SK-N-SH (cell line): ENCODE data around the gene KANK4. TPM values are rescaled to one million over a fixed set of nuclear protein-coding genes. Genes with fewer than 3 reads are reported as not detected.

Experiments
- CTCF ChIA-PET: fragments of 300-600, 350-600 bp; formaldehyde crosslinking; extraction: SDS; loops from one replicate; lab custom pipeline; 2021; lab: Yijun Ruan, JAX
- POLR2A ChIA-PET: fragments of 350-600 bp; sonication (Branson Sonifier 250); formaldehyde crosslinking; extraction: SDS; loops from one replicate; lab custom pipeline; 2020; ENCODE audit warnings: antibody characterized with exemption, inconsistent platforms; lab: Yijun Ruan, JAX
- DNase-seq: peaks from one replicate; pipeline ENCODE4 v3.0.0; 2012
- H2AFZ ChIP-seq: fragments of 200-600 bp; sonication (generic); 2 replicates; pipeline ENCODE4 v1.8.1; 2016; ENCODE audit warnings: antibody characterized with exemption, mild to moderate bottlenecking, low read depth
- H3F3A ChIP-seq: fragments of 200-600 bp; sonication (generic); replicated peaks from 2 replicates; pipeline ENCODE3; 2016; ENCODE audit warnings: antibody characterized with exemption, mild to moderate bottlenecking; ENCODE audit not compliant: insufficient read depth
- H3K27ac ChIP-seq, 2 experiments: fragments of 200-500 bp in 1 of 2; fragments of 200-600 bp in 1 of 2; sonication (Bioruptor generic) in 1 of 2; sonication (generic), shearing (Covaris generic) in 1 of 2; 2 replicates each; pipeline versions ENCODE4 v1.5.1 to v1.6.1; 2014 to 2016; ENCODE audit warnings: low read depth in 2 of 2, inconsistent platforms in 1 of 2, low read length in 1 of 2, mild to moderate bottlenecking in 1 of 2, mixed read lengths in 1 of 2
- H3K27me3 ChIP-seq: fragments of 200-600 bp; sonication (generic), shearing (Covaris generic); 2 replicates; pipeline ENCODE4 v1.6.1; 2016; ENCODE audit warnings: mixed run types; ENCODE audit not compliant: insufficient read depth
- H3K36me3 ChIP-seq, 2 experiments: fragments of 200-500 bp in 1 of 2; fragments of 200-600 bp in 1 of 2; sonication (Bioruptor generic) in 1 of 2; sonication (generic) in 1 of 2; replicated peaks in 1 of 2; 2 replicates each; pipeline versions ENCODE3 to v1.5.1; 2014 to 2016; ENCODE audit warnings: low read length in 1 of 2, mild to moderate bottlenecking in 1 of 2; ENCODE audit not compliant: insufficient read depth in 2 of 2, control insufficient read depth in 1 of 2
- H3K4me1 ChIP-seq, 2 experiments: fragments of 200-500 bp in 1 of 2; fragments of 200-600 bp in 1 of 2; sonication (Bioruptor generic) in 1 of 2; sonication (generic), shearing (Covaris generic) in 1 of 2; 2 replicates each; pipeline versions ENCODE4 v1.5.1 to v1.6.1; 2014 to 2016; ENCODE audit warnings: low read depth in 1 of 2, low read length in 1 of 2, mixed run types in 1 of 2; ENCODE audit not compliant: insufficient read depth in 2 of 2, control insufficient read depth in 1 of 2
- H3K4me2 ChIP-seq: fragments of 200-600 bp; sonication (generic), shearing (Covaris generic); 2 replicates; pipeline ENCODE4 v1.6.1; 2017; ENCODE audit warnings: mixed run types
- H3K4me3 ChIP-seq, 2 experiments: fragments of 200-500 bp in 1 of 2; fragments of 200-600 bp in 1 of 2; sonication (Bioruptor generic) in 1 of 2; sonication (generic), shearing (Covaris generic) in 1 of 2; 2 replicates each; pipeline versions ENCODE4 v1.5.1 to v1.8.1; 2014 to 2016; ENCODE audit warnings: low read depth in 2 of 2, inconsistent platforms in 1 of 2, low read length in 1 of 2, mild to moderate bottlenecking in 1 of 2, mixed read lengths in 1 of 2, moderate library complexity in 1 of 2
- H3K79me2 ChIP-seq: fragments of 200-600 bp; sonication (generic); 2 replicates; pipeline ENCODE4 v1.8.1; 2017; ENCODE audit warnings: mild to moderate bottlenecking; ENCODE audit not compliant: insufficient read depth
- H3K9ac ChIP-seq: fragments of 200-600 bp; sonication (generic); 2 replicates; pipeline ENCODE4 v1.6.1; 2017; ENCODE audit warnings: mixed run types
- H3K9me2 ChIP-seq: fragments of 200-600 bp; sonication (generic); 2 replicates; pipeline ENCODE4 v1.6.1; 2017; ENCODE audit warnings: mixed run types
- H3K9me3 ChIP-seq: fragments of 200-600 bp; sonication (generic); 2 replicates; pipeline ENCODE4 v1.6.1; 2017; ENCODE audit warnings: mixed run types, mild to moderate bottlenecking, moderate library complexity
- H4K20me1 ChIP-seq: fragments of 200-600 bp; sonication (generic); 2 replicates; pipeline ENCODE4 v1.6.1; 2017; ENCODE audit warnings: mild to moderate bottlenecking, mixed run types; ENCODE audit not compliant: insufficient read depth
- CHD2 ChIP-seq: fragments of 150-350 bp; IDR thresholded peaks from 2 replicates; pipeline ENCODE4 v1.6.1; 2018; ENCODE audit warnings: low read length; ENCODE audit not compliant: partially characterized antibody
- ELF1 ChIP-seq: IDR thresholded peaks from 2 replicates; pipeline ENCODE4 v1.4.0; 2012
- EP300 ChIP-seq, 2 experiments: IDR thresholded peaks; 2 replicates each; pipeline versions ENCODE4 v1.4.0 to v1.6.1; 2012; ENCODE audit warnings: borderline replicate concordance in 1 of 2, low read depth in 1 of 2, low read length in 1 of 2
- EZH2phosphoT487 ChIP-seq: fragments of 200-600 bp; sonication (generic); IDR thresholded peaks from 2 replicates; pipeline ENCODE4 v1.6.1; 2017; ENCODE audit warnings: low read depth, mixed run types, mild to moderate bottlenecking, antibody characterized with exemption, moderate library complexity, borderline replicate concordance
- FOSL2 ChIP-seq: IDR thresholded peaks from 2 replicates; pipeline ENCODE4 v1.4.0; 2012; ENCODE audit warnings: low read depth, mild to moderate bottlenecking, moderate library complexity, borderline replicate concordance
- FOXJ3 ChIP-seq: sonication (generic); formaldehyde crosslinking; IDR thresholded peaks from 2 replicates; pipeline ENCODE4 v1.5.1; 2020; ENCODE audit warnings: mild to moderate bottlenecking, missing genetic modification reagents
- GABPA ChIP-seq: IDR thresholded peaks from 2 replicates; pipeline ENCODE4 v1.4.0; 2012; ENCODE audit warnings: low read depth, mild to moderate bottlenecking
- GATA2 ChIP-seq: sonication (generic); formaldehyde crosslinking; IDR thresholded peaks from 2 replicates; pipeline ENCODE4 v1.5.0; 2020; ENCODE audit warnings: mild to moderate bottlenecking, missing genetic modification reagents
- MAX ChIP-seq: IDR thresholded peaks from 2 replicates; pipeline ENCODE4 v1.4.0; 2012; ENCODE audit warnings: low read depth
- MEF2A ChIP-seq: IDR thresholded peaks from 2 replicates; pipeline ENCODE4 v1.4.0; 2012; ENCODE audit warnings: low read depth, borderline replicate concordance
- MXI1 ChIP-seq: IDR thresholded peaks from 2 replicates; pipeline ENCODE4 v1.6.1; 2012; ENCODE audit warnings: mild to moderate bottlenecking, low read depth, low read length, improper control_type of control experiment
- POLR2AphosphoS5 ChIP-seq: IDR thresholded peaks from 2 replicates; pipeline ENCODE4 v1.6.1; 2012; ENCODE audit warnings: low read depth, low read length
- RAD21 ChIP-seq: IDR thresholded peaks from 2 replicates; pipeline ENCODE4 v1.6.1; 2012; ENCODE audit warnings: mild to moderate bottlenecking, low read length
- RCOR1 ChIP-seq: fragments of 150-350 bp; IDR thresholded peaks from 2 replicates; pipeline ENCODE4 v1.6.1; 2017; ENCODE audit warnings: antibody characterized with exemption, low read length
- RFX5 ChIP-seq: IDR thresholded peaks from 2 replicates; pipeline ENCODE4 v1.6.1; 2012; ENCODE audit warnings: mild to moderate bottlenecking, improper control_type of control experiment, low read length
- SIN3A ChIP-seq: IDR thresholded peaks from 2 replicates; pipeline ENCODE4 v1.6.1; 2012; ENCODE audit warnings: low read depth, mild to moderate bottlenecking, low read length, moderate library complexity, borderline replicate concordance
- SMC3 ChIP-seq: IDR thresholded peaks from 2 replicates; pipeline ENCODE4 v1.6.1; 2012; ENCODE audit warnings: low read depth, low read length, improper control_type of control experiment
- TEAD4 ChIP-seq: IDR thresholded peaks from 2 replicates; pipeline ENCODE4 v1.4.0; 2012; ENCODE audit warnings: mild to moderate bottlenecking, borderline replicate concordance; ENCODE audit not compliant: insufficient read depth
- YY1 ChIP-seq: IDR thresholded peaks from 2 replicates; pipeline ENCODE4 v1.4.0; 2012; ENCODE audit warnings: low read depth, mild to moderate bottlenecking
- WGBS: methylation state at CpG from one replicate; pipeline ENCODE4 v1.1.6; 2017; ENCODE audit warnings: low lambda C conversion rate; 5-methylcytosine and 5-hydroxymethylcytosine counted together
- polyA plus RNA-seq, 3 experiments: library from polyadenylated mRNA; depleted of rRNA; stranded (reverse); fragments of >200 nt; gene quantifications; 2 replicates each; pipeline ENCODE4 v1.2.3, GENCODE V29; 2012
- TF ChIP-seq, protein P1 (sequence below): IDR thresholded peaks from 2 replicates; pipeline ENCODE4 v1.4.0; 2012; ENCODE audit warnings: low read depth, borderline replicate concordance
- TF ChIP-seq, protein P2 (sequence below): IDR thresholded peaks from 2 replicates; pipeline ENCODE4 v1.6.1; 2012; ENCODE audit warnings: mild to moderate bottlenecking, low read depth, low read length, moderate library complexity

The KANK4 gene
- polyA plus RNA-seq, 1 of the 3 experiments (the other 2 are of a cell fraction) = not detected

DNA sequence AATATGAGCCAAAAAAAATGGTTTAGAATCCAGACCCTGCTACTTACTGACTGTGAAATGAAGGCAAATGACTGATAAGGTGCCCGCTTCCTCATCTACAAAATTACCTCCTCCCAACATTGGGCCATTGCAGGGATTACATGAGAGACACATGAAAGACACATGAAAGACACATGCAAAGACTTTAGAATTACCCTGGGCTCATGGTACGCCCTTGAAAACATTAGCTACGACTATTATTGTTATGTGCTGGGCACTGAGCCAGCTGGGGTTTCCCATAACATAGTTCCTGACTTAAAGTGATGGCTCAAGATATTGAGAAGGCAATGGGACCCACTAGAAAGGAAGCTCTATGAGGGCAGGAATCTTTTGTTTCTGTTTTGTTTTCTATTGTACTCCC lies 43.7 kb upstream of the KANK4 start:
- H3K27ac ChIP-seq = no peak overlapping the region
- no peaks in the 10 kb centered on the region for H4K20me1 ChIP-seq
- H3K9me2 ChIP-seq = no peaks in the 10 kb centered on the region
- WGBS = 54% methylated on average over 3 of the region's 3 CpGs
- no peaks in the 10 kb centered on the region for H3K9me3 ChIP-seq
- no peaks in the 10 kb centered on the region for H3F3A ChIP-seq
- no peak overlapping the region for H3K4me2 ChIP-seq
- no peak overlapping the region for H3K9ac ChIP-seq
- H3K79me2 ChIP-seq = no peaks in the 10 kb centered on the region
- ChIA-PET POLR2A (no interaction called here), CTCF (no interaction called here)
- no peak overlapping the region for H3K4me3 ChIP-seq
- no peaks in the 10 kb centered on the region for H3K27me3 ChIP-seq
- H2AFZ ChIP-seq = no peak overlapping the region
- H3K4me1 ChIP-seq = peaks cover 0 to 6% of the 10 kb centered on the region in 2 experiments; a peak in 1 of 4 replicates
- TF ChIP-seq TEAD4 (no peak), RCOR1 (no peak), POLR2AphosphoS5 (no peak), FOSL2 (no peak), FOXJ3 (CRISPR knock-in tag) (no peak), MAX (no peak), MEF2A (no peak), MXI1 (no peak), CHD2 (no peak), EP300 (IDR thresholded peaks at IDR 0.05; ENCODE audit: borderline replicate concordance in 1 of 2, low read depth in 1 of 2, low read length in 1 of 2) (no peak), GABPA (no peak), YY1 (no peak), GATA2 (CRISPR knock-in tag) (no peak), ELF1 (no peak)
- TF ChIP-seq, protein P1, sequence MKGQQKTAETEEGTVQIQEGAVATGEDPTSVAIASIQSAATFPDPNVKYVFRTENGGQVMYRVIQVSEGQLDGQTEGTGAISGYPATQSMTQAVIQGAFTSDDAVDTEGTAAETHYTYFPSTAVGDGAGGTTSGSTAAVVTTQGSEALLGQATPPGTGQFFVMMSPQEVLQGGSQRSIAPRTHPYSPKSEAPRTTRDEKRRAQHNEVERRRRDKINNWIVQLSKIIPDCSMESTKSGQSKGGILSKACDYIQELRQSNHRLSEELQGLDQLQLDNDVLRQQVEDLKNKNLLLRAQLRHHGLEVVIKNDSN = no peak
- DNase-seq = no peak
- H3K36me3 ChIP-seq = no peaks in the 10 kb centered on the region

- no peaks in the 10 kb centered on the region for H3K36me3 ChIP-seq
- H3K9ac ChIP-seq = no peak overlapping the region
- no peaks in the 10 kb centered on the region for H3K27me3 ChIP-seq
- no peaks in the 10 kb centered on the region for H3K9me3 ChIP-seq
- H2AFZ ChIP-seq = no peak overlapping the region
- no peak overlapping the region for H3K4me2 ChIP-seq
- DNase-seq = no peak
- H3K79me2 ChIP-seq = no peaks in the 10 kb centered on the region
- no peak overlapping the region for H3K4me3 ChIP-seq
- 67% methylated on average over 11 of the region's 11 CpGs for WGBS
- H3K4me1 ChIP-seq = peaks cover 0 to 6% of the 10 kb centered on the region in 2 experiments; a peak in 1 of 4 replicates
- H3F3A ChIP-seq = no peaks in the 10 kb centered on the region
- no peaks in the 10 kb centered on the region for H4K20me1 ChIP-seq
- H3K9me2 ChIP-seq = no peaks in the 10 kb centered on the region
- POLR2A ChIA-PET = no interaction called here
- CTCF ChIA-PET = no interaction called here
- H3K27ac ChIP-seq = no peak overlapping the region
- TF ChIP-seq YY1 = no peak
- no peak for TF ChIP-seq RAD21
- no peak for TF ChIP-seq GATA2 (CRISPR knock-in tag)
- TF ChIP-seq TEAD4 = no peak
- TF ChIP-seq MXI1 = no peak
- no peak for TF ChIP-seq RFX5
- no peak for TF ChIP-seq SMC3
- TF ChIP-seq EZH2phosphoT487 = no peak
- TF ChIP-seq FOXJ3 (CRISPR knock-in tag) = no peak
- no peak for TF ChIP-seq EP300 (IDR thresholded peaks at IDR 0.05; ENCODE audit: borderline replicate concordance in 1 of 2, low read depth in 1 of 2, low read length in 1 of 2)
- no peak for TF ChIP-seq SIN3A
- TF ChIP-seq, protein P1 = no peak
- TF ChIP-seq, protein P2, sequence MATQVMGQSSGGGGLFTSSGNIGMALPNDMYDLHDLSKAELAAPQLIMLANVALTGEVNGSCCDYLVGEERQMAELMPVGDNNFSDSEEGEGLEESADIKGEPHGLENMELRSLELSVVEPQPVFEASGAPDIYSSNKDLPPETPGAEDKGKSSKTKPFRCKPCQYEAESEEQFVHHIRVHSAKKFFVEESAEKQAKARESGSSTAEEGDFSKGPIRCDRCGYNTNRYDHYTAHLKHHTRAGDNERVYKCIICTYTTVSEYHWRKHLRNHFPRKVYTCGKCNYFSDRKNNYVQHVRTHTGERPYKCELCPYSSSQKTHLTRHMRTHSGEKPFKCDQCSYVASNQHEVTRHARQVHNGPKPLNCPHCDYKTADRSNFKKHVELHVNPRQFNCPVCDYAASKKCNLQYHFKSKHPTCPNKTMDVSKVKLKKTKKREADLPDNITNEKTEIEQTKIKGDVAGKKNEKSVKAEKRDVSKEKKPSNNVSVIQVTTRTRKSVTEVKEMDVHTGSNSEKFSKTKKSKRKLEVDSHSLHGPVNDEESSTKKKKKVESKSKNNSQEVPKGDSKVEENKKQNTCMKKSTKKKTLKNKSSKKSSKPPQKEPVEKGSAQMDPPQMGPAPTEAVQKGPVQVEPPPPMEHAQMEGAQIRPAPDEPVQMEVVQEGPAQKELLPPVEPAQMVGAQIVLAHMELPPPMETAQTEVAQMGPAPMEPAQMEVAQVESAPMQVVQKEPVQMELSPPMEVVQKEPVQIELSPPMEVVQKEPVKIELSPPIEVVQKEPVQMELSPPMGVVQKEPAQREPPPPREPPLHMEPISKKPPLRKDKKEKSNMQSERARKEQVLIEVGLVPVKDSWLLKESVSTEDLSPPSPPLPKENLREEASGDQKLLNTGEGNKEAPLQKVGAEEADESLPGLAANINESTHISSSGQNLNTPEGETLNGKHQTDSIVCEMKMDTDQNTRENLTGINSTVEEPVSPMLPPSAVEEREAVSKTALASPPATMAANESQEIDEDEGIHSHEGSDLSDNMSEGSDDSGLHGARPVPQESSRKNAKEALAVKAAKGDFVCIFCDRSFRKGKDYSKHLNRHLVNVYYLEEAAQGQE = no peak
Measured at GRCh38 chr1:62362061-62362917, 43.1 kb upstream of the KANK4 start.
